Measurements from ENCODE around the gene CREBBP. TPM values are rescaled to one million over a fixed set of nuclear protein-coding genes. Genes with fewer than 3 reads are reported as not detected.

Gene CREBBP
- total RNA-seq, 1 donor from 2014 or later: 31.4 TPM

DNA sequence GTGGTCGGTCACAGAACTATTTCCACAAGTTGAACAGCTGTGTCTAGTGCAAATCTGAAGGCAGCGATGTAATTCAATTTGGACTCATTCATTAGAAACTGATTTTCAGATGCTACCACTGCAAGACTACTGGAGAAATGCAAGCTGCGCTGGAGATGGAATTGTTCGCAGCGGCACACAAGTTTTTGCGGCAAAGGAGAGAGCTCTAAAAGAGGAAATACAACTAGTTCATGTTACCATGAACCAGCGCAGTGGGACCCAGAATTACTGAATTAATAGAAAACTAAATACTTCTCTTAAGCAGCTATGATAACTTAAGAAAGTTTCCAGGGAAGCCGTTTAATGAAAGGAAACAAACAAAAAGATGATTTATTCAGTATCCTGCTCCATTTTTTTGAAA, 1.9 kb downstream of the CREBBP start:
- DNase-seq (ENCODE audit: low read depth): no peak
- TF ChIP-seq, protein P1, sequence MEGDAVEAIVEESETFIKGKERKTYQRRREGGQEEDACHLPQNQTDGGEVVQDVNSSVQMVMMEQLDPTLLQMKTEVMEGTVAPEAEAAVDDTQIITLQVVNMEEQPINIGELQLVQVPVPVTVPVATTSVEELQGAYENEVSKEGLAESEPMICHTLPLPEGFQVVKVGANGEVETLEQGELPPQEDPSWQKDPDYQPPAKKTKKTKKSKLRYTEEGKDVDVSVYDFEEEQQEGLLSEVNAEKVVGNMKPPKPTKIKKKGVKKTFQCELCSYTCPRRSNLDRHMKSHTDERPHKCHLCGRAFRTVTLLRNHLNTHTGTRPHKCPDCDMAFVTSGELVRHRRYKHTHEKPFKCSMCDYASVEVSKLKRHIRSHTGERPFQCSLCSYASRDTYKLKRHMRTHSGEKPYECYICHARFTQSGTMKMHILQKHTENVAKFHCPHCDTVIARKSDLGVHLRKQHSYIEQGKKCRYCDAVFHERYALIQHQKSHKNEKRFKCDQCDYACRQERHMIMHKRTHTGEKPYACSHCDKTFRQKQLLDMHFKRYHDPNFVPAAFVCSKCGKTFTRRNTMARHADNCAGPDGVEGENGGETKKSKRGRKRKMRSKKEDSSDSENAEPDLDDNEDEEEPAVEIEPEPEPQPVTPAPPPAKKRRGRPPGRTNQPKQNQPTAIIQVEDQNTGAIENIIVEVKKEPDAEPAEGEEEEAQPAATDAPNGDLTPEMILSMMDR (IDR thresholded peaks at IDR 0.05; ENCODE audit: insufficient read depth, low read length, poor library complexity, severe bottlenecking): no peak
- H3K36me3 ChIP-seq (ENCODE audit: control insufficient read depth, insufficient read depth, low read length): no peaks in the 10 kb centered on the region
- H3K4me3 ChIP-seq (ENCODE audit: low read depth, low read length): peak overlapping the region; percentile 89
- H3K27me3 ChIP-seq (ENCODE audit: control insufficient read depth, insufficient read depth, low read length): no peaks in the 10 kb centered on the region

- TF ChIP-seq, protein P1 (IDR thresholded peaks at IDR 0.05; ENCODE audit: insufficient read depth, low read length, poor library complexity, severe bottlenecking): no peak
- Histone ChIP-seq H3K36me3 (ENCODE audit: control insufficient read depth, insufficient read depth, low read length) (no peaks in the 10 kb centered on the region), H3K4me3 (ENCODE audit: low read depth, low read length) (no peak overlapping the region), H3K27me3 (ENCODE audit: control insufficient read depth, insufficient read depth, low read length) (no peaks in the 10 kb centered on the region)
- DNase-seq (ENCODE audit: low read depth): no peak
These were observed 3.8 kb downstream of the CREBBP start for GRCh38 chr16:3876695-3877094.

- Histone ChIP-seq H3K4me3 (ENCODE audit: low read depth, low read length) (no peak overlapping the region), H3K27me3 (ENCODE audit: control insufficient read depth, insufficient read depth, low read length) (no peaks in the 10 kb centered on the region), H3K36me3 (ENCODE audit: control insufficient read depth, insufficient read depth, low read length) (no peaks in the 10 kb centered on the region)
- TF ChIP-seq, protein P1 (IDR thresholded peaks at IDR 0.05; ENCODE audit: insufficient read depth, low read length, poor library complexity, severe bottlenecking): no peak
- no peak for DNase-seq (ENCODE audit: low read depth)
These were observed 4.4 kb downstream of the CREBBP start for GRCh38 chr16:3876160-3876559.

GRCh38 chr16:3874794-3875692, 5.5 kb downstream of the CREBBP start:
- TF ChIP-seq, protein P1 (IDR thresholded peaks at IDR 0.05; ENCODE audit: insufficient read depth, low read length, poor library complexity, severe bottlenecking): no peak
- no peak overlapping the region for H3K4me3 ChIP-seq (ENCODE audit: low read depth, low read length)
- no peak for DNase-seq (ENCODE audit: low read depth)
- no peaks in the 10 kb centered on the region for H3K36me3 ChIP-seq (ENCODE audit: control insufficient read depth, insufficient read depth, low read length)
- H3K27me3 ChIP-seq (ENCODE audit: control insufficient read depth, insufficient read depth, low read length): no peaks in the 10 kb centered on the region

GRCh38 chr16:3874242-3874641, 6.3 kb downstream of the CREBBP start:
- no peak for DNase-seq (ENCODE audit: low read depth)
- Histone ChIP-seq H3K36me3 (ENCODE audit: control insufficient read depth, insufficient read depth, low read length) (no peaks in the 10 kb centered on the region), H3K4me3 (ENCODE audit: low read depth, low read length) (no peak overlapping the region), H3K27me3 (ENCODE audit: control insufficient read depth, insufficient read depth, low read length) (no peaks in the 10 kb centered on the region)
- TF ChIP-seq, protein P1 (IDR thresholded peaks at IDR 0.05; ENCODE audit: insufficient read depth, low read length, poor library complexity, severe bottlenecking): no peak
